Measurements from ENCODE around the gene GTPBP8.
"Not testable (repeated sequence)": the region's sequence is repeated elsewhere in the genome, so short reads cannot be mapped to it uniquely, and the experiment has no call there.

- TF ChIP-seq EZH2 (IDR thresholded peaks at IDR 0.05); POLR2AphosphoS5 (IDR thresholded peaks at IDR 0.05; ENCODE audit: borderline replicate concordance, low read depth, low read length): not testable (repeated sequence)
Observed at GRCh38 chr3:113046186-113046965, 55.6 kb downstream of the GTPBP8 start.
